Liver (tissue), 9 donors: ENCODE results near the gene MYO5C. TPM values are rescaled to one million over a fixed set of nuclear protein-coding genes. Genes with fewer than 3 reads are reported as not detected.

Experiments
- DNase-seq: peaks from one replicate; pipeline ENCODE4 v3.0.0-alpha.2; 2017; ENCODE audit warnings: low spot score
- H3K27ac ChIP-seq, 2 donors: one replicate each; pipeline ENCODE4 v1.7.0; 2013; ENCODE audit warnings: inconsistent platforms in 2 of 2, low read length in 2 of 2, control low read depth in 1 of 2, low read depth in 1 of 2, mild to moderate bottlenecking in 1 of 2
- H3K27me3 ChIP-seq, 4 donors: one replicate each; pipeline versions ENCODE4 v1.6.1 to v1.7.0; 2013; ENCODE audit warnings: low read length in 3 of 4, inconsistent platforms in 1 of 4, mild to moderate bottlenecking in 1 of 4, moderate library complexity in 1 of 4; ENCODE audit not compliant: control insufficient read depth in 4 of 4, insufficient read depth in 4 of 4
- H3K36me3 ChIP-seq, 4 donors: one replicate each; pipeline versions ENCODE4 v1.6.1 to v1.7.0; 2013; ENCODE audit warnings: low read length in 3 of 4, mild to moderate bottlenecking in 3 of 4, low read depth in 1 of 4, moderate library complexity in 1 of 4; ENCODE audit not compliant: control insufficient read depth in 4 of 4, insufficient read depth in 3 of 4
- H3K4me1 ChIP-seq, 4 donors: one replicate each; pipeline versions ENCODE4 v1.6.1 to v1.7.0; 2013; ENCODE audit warnings: low read length in 3 of 4, mild to moderate bottlenecking in 3 of 4, moderate library complexity in 1 of 4; ENCODE audit not compliant: control insufficient read depth in 4 of 4, insufficient read depth in 4 of 4
- H3K4me3 ChIP-seq, 3 donors: one replicate each; pipeline versions ENCODE4 v1.6.1 to v1.7.0; 2013; ENCODE audit warnings: low read length in 3 of 3, control low read depth in 1 of 3, low read depth in 1 of 3, mild to moderate bottlenecking in 1 of 3
- H3K9ac ChIP-seq, 2 donors: one replicate each; pipeline ENCODE4 v1.7.0; 2013; ENCODE audit warnings: low read length in 2 of 2, mild to moderate bottlenecking in 2 of 2, moderate library complexity in 2 of 2, control low read depth in 1 of 2, low read depth in 1 of 2
- H3K9me3 ChIP-seq, 4 donors: one replicate each; pipeline versions ENCODE4 v1.6.1 to v1.7.0; 2013; ENCODE audit warnings: low read length in 3 of 4; ENCODE audit not compliant: control insufficient read depth in 4 of 4
- ATF3 ChIP-seq: IDR thresholded peaks from 2 replicates; pipeline ENCODE4 v1.6.1; 2016; ENCODE audit warnings: antibody characterized with exemption
- CTCF ChIP-seq: fragments of 150-350 bp; IDR thresholded peaks from 2 replicates; pipeline ENCODE4 v1.5.1; 2017; ENCODE audit warnings: improper control_type of control experiment, low read depth, low read length; ENCODE audit not compliant: missing input control
- EGR1 ChIP-seq, 2 donors: IDR thresholded peaks; 2 replicates each; pipeline ENCODE4 v1.6.1; 2016 to 2018; ENCODE audit warnings: antibody characterized with exemption in 2 of 2, low read depth in 2 of 2
- FOXA1 ChIP-seq: IDR thresholded peaks from 2 replicates; pipeline ENCODE4 v1.6.1; 2016; ENCODE audit warnings: antibody characterized with exemption
- FOXA2 ChIP-seq: IDR thresholded peaks from 2 replicates; pipeline ENCODE4 v1.6.1; 2016; ENCODE audit warnings: antibody characterized with exemption
- GABPA ChIP-seq, 2 donors: IDR thresholded peaks in 1 of 2; conservative IDR thresholded peaks in 1 of 2; 2 replicates each; pipeline ENCODE4 v1.6.1; 2016; ENCODE audit warnings: antibody characterized with exemption in 2 of 2, mild to moderate bottlenecking in 1 of 2, moderate library complexity in 1 of 2
- HNF4A ChIP-seq, 2 donors: conservative IDR thresholded peaks; 2 replicates each; pipeline ENCODE4 v1.6.1; 2016; ENCODE audit warnings: antibody characterized with exemption in 2 of 2, mild to moderate bottlenecking in 2 of 2
- HNF4G ChIP-seq: IDR thresholded peaks from 2 replicates; pipeline ENCODE4 v1.6.1; 2016; ENCODE audit warnings: antibody characterized with exemption
- JUND ChIP-seq, 2 donors: IDR thresholded peaks; 2 replicates each; pipeline ENCODE4 v1.6.1; 2016; ENCODE audit warnings: antibody characterized with exemption in 2 of 2
- MAX ChIP-seq: IDR thresholded peaks from 2 replicates; pipeline ENCODE4 v1.6.1; 2016; ENCODE audit warnings: antibody characterized with exemption
- NR2F2 ChIP-seq: IDR thresholded peaks from 2 replicates; pipeline ENCODE4 v1.6.1; 2016; ENCODE audit warnings: antibody characterized with exemption
- RAD21 ChIP-seq, 2 donors: IDR thresholded peaks; 2 replicates each; pipeline ENCODE4 v1.6.1; 2016; ENCODE audit warnings: antibody characterized with exemption in 2 of 2, mild to moderate bottlenecking in 2 of 2
- REST ChIP-seq: IDR thresholded peaks from 2 replicates; pipeline ENCODE4 v1.6.1; 2016; ENCODE audit warnings: antibody characterized with exemption, mild to moderate bottlenecking
- RXRA ChIP-seq, 2 donors: IDR thresholded peaks; 2 replicates each; pipeline ENCODE4 v1.6.1; 2017 to 2018; ENCODE audit warnings: antibody characterized with exemption in 2 of 2, mild to moderate bottlenecking in 1 of 2
- SP1 ChIP-seq: IDR thresholded peaks from 2 replicates; pipeline ENCODE4 v1.6.1; 2018; ENCODE audit warnings: antibody characterized with exemption, mild to moderate bottlenecking
- TAF1 ChIP-seq: conservative IDR thresholded peaks from 2 replicates; pipeline ENCODE4 v1.6.1; 2016; ENCODE audit warnings: antibody characterized with exemption, mild to moderate bottlenecking
- YY1 ChIP-seq: IDR thresholded peaks from 2 replicates; pipeline ENCODE4 v1.6.1; 2016; ENCODE audit warnings: antibody characterized with exemption, mild to moderate bottlenecking
- ZBTB33 ChIP-seq: IDR thresholded peaks from 2 replicates; pipeline ENCODE4 v1.6.1; 2016; ENCODE audit warnings: antibody characterized with exemption
- WGBS: extraction: QIAGEN DNeasy Blood & Tissue Kit; methylation state at CpG from one replicate; pipeline ENCODE4 v1.1.7; 2013; 5-methylcytosine and 5-hydroxymethylcytosine counted together
- polyA plus RNA-seq, 2 donors: library from polyadenylated mRNA; stranded (reverse) in 1 of 2; unstranded in 1 of 2; fragments of 200-250 nt in 1 of 2; fragments of >200 nt in 1 of 2; fragmentation: Nextera tagmentation in 1 of 2; extraction: Ambion mirVana in 1 of 2; gene quantifications; one replicate each; pipeline versions ENCODE4 v1.2.1 to v1.2.3, GENCODE V29; 2013 to 2015
- total RNA-seq, 2 donors: library from RNA; depleted of rRNA; stranded (reverse); fragments of >200 nt; gene quantifications; one replicate each; pipeline ENCODE4 v1.2.3, GENCODE V29; 2014
- donor health status: healthy.
- donor health status: healthy.
- donor health status: healthy.
- donor health status: healthy.
- donor health status: healthy.

The MYO5C gene
- total and polyA plus RNA-seq, 4 donors = 1.9 to 8.6 (median 3.0) TPM

- H3K4me3 ChIP-seq = no peak overlapping the region
- no peak overlapping the region for H3K9ac ChIP-seq
- WGBS = 78% methylated on average over 4 of the region's 4 CpGs
These were observed 5.9 kb downstream of the MYO5C start for GRCh38 chr15:52289629-52290081.

More at GRCh38 chr15:52289629-52290081, 5.9 kb downstream of the MYO5C start:
- TF ChIP-seq NR2F2 (no peak), FOXA1 (no peak), ZBTB33 (no peak), FOXA2 (no peak), CTCF (no peak), REST (no peak), EGR1 (IDR thresholded peaks at IDR 0.05; ENCODE audit: low read depth in 2 of 2) (no peak), SP1 (no peak), HNF4G (no peak), RXRA (IDR thresholded peaks at IDR 0.05) (no peak), JUND (IDR thresholded peaks at IDR 0.05) (no peak), RAD21 (IDR thresholded peaks at IDR 0.05) (no peak), GABPA (IDR thresholded peaks at IDR 0.05 in 1 of 2, conservative IDR thresholded peaks at IDR 0.05 in 1 of 2) (no peak), TAF1 (no peak), HNF4A (conservative IDR thresholded peaks at IDR 0.05) (no peak), MAX (no peak), ATF3 (no peak), YY1 (no peak)
- no peak for DNase-seq
- Histone ChIP-seq H3K27ac (no peak overlapping the region), H3K27me3 (no peaks in the 10 kb centered on the region), H3K36me3 (no peaks in the 10 kb centered on the region), H3K9me3 (no peaks in the 10 kb centered on the region), H3K4me1 (peaks cover 3 to 19% (median 12%) of the 10 kb centered on the region in 4 donors)
